HCT116 (cell line): ENCODE data around the gene PDE7B.

ENCODE experiments used
- CEBPB ChIP-seq: IDR thresholded peaks from 2 replicates; pipeline ENCODE4 v1.6.1; 2012; ENCODE audit warnings: low read depth
- EZH2 ChIP-seq: fragments of 200-600 bp; sonication (generic); IDR thresholded peaks from 2 replicates; pipeline ENCODE4 v1.6.1; 2017; ENCODE audit warnings: antibody characterized with exemption, mixed run types
- EZH2phosphoT487 ChIP-seq: fragments of 200-600 bp; IDR thresholded peaks from 2 replicates; pipeline ENCODE4 v1.6.1; 2018; ENCODE audit warnings: antibody characterized with exemption, borderline replicate concordance
- JUND ChIP-seq: IDR thresholded peaks from 2 replicates; pipeline ENCODE4 v1.6.1; 2012
- POLR2A ChIP-seq: IDR thresholded peaks from 2 replicates; pipeline ENCODE4 v1.7.0; 2011; ENCODE audit warnings: borderline replicate concordance; ENCODE audit not compliant: insufficient read depth, insufficient read length; ENCODE audit errors: extremely low read depth
- SIN3A ChIP-seq: IDR thresholded peaks from 2 replicates; pipeline ENCODE4 v1.6.1; 2012; ENCODE audit warnings: low read depth
- TF ChIP-seq, protein P1 (sequence below), 3 experiments: fragments of 200-600 bp in 1 of 3; sonication (generic) in 1 of 3; IDR thresholded peaks in 2 of 3; conservative IDR thresholded peaks in 1 of 3; 2 replicates each; pipeline ENCODE4 v1.5.1; 2012 to 2017; ENCODE audit warnings: low read depth in 2 of 3, low read length in 2 of 3, antibody characterized with exemption in 1 of 3, borderline replicate concordance in 1 of 3, control low read depth in 1 of 3, mild to moderate bottlenecking in 1 of 3, mixed read lengths in 1 of 3, mixed run types in 1 of 3, moderate library complexity in 1 of 3; ENCODE audit not compliant: insufficient read depth in 1 of 3

- TF ChIP-seq, protein P1, sequence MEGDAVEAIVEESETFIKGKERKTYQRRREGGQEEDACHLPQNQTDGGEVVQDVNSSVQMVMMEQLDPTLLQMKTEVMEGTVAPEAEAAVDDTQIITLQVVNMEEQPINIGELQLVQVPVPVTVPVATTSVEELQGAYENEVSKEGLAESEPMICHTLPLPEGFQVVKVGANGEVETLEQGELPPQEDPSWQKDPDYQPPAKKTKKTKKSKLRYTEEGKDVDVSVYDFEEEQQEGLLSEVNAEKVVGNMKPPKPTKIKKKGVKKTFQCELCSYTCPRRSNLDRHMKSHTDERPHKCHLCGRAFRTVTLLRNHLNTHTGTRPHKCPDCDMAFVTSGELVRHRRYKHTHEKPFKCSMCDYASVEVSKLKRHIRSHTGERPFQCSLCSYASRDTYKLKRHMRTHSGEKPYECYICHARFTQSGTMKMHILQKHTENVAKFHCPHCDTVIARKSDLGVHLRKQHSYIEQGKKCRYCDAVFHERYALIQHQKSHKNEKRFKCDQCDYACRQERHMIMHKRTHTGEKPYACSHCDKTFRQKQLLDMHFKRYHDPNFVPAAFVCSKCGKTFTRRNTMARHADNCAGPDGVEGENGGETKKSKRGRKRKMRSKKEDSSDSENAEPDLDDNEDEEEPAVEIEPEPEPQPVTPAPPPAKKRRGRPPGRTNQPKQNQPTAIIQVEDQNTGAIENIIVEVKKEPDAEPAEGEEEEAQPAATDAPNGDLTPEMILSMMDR (IDR thresholded peaks at IDR 0.05 in 2 of 3, conservative IDR thresholded peaks at IDR 0.05 in 1 of 3; ENCODE audit: borderline replicate concordance in 1 of 3, insufficient read depth in 1 of 3, low read depth in 2 of 3, low read length in 2 of 3) = no peak
- TF ChIP-seq CEBPB (no peak), EZH2 (no peak), EZH2phosphoT487 (no peak), POLR2A (no peak), SIN3A (no peak), JUND (no peak)
These were observed 241.4 kb downstream of the PDE7B start for GRCh38 chr6:136092897-136093296.
